Hematopoietic multipotent progenitor cell (in vitro differentiated cells): ENCODE measurements around the gene ESR1. TPM values are rescaled to one million over a fixed set of nuclear protein-coding genes. Genes with fewer than 3 reads are reported as not detected.
"Not testable (repeated sequence)": the region's sequence is repeated elsewhere in the genome, so short reads cannot be mapped to it uniquely, and the experiment has no call there.

ENCODE experiments used
- DNase-seq, 3 donors: peaks; one replicate each; pipeline ENCODE4 v3.0.0-alpha.2; 2011 to 2015; ENCODE audit warnings: low read depth in 2 of 3, low spot score in 2 of 3
- total RNA-seq: library from RNA; depleted of rRNA; stranded (reverse); fragments of >200 nt; gene quantifications from one replicate; pipeline ENCODE4 v1.2.3, GENCODE V29; 2012

ESR1 gene
- total RNA-seq, 1 donor: 1.9 TPM

GRCh38 chr6:152122434-152122833, 315.0 kb downstream of the ESR1 start:
- DNase-seq: no peak

GRCh38 chr6:152123076-152123475, 315.6 kb downstream of the ESR1 start:
- no peak for DNase-seq

GRCh38 chr6:152124429-152125074, 317.1 kb downstream of the ESR1 start:
- peak in 2 of 3 donors; percentile 43 to 75 for DNase-seq

GRCh38 chr6:152127432-152128165, 320.1 kb downstream of the ESR1 start:
- no peak for DNase-seq

DNA sequence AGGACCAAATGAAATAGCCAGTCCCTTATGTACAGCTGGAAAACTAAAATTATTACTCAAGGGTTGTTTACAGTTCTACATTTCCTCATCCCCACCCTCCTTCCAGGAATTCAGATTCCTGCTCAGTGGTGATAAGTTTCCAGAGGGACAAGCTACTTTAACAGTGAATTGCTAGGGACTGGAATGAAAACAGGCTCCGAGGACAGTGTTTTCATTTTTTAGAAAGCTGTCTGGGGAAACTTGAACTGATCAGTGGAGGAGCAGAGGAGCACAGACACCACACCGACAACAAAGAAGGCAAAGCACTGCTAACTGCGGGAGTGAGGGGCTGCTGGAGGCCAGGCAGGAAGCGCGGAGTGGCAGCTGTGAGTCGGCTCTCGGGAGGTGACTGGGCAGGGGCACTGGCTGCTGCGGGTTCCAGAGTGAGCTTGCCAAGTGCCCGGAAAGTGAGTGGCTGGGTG, 322.2 kb downstream of the ESR1 start:
- no peak for DNase-seq

GRCh38 chr6:152130441-152130840, 323.0 kb downstream of the ESR1 start:
- no peak for DNase-seq

DNA sequence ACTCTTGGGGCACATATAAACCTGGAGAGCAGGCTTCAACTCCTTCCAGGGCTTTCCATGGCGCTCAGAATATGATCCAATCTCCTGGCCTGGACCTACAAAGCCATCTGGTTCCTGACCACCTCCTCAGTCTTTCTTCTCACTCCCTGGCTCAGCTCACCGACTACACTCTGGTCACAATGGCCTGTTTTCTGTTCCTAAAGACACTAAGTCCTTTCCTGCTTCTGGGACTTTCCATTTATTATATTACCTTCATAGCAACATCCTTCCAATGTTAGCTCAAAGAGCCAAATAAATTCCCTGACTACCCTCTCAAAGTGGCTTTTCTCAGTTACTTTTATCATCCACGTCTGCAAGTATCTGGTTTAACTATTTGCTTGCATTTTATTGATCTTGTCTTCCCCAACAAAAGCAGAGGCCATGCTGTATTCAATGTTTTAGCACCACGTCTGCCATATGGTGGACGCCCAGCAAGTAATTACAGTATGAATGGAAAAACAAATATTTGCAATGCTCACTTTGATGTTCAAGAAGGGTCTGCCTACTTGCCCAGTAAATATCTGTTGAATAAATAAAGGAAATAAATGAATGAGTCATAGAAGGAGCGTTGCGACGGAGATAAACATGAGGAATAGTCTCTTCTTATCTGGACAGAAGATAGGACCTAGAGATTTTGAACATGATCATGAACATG, 328.4 kb downstream of the ESR1 start:
- no peak for DNase-seq

- DNase-seq: no peak
These were observed 329.0 kb downstream of the ESR1 start for GRCh38 chr6:152136449-152136825.

- not testable (repeated sequence) for DNase-seq
These were observed 330.9 kb downstream of the ESR1 start for GRCh38 chr6:152138344-152138743.

DNA sequence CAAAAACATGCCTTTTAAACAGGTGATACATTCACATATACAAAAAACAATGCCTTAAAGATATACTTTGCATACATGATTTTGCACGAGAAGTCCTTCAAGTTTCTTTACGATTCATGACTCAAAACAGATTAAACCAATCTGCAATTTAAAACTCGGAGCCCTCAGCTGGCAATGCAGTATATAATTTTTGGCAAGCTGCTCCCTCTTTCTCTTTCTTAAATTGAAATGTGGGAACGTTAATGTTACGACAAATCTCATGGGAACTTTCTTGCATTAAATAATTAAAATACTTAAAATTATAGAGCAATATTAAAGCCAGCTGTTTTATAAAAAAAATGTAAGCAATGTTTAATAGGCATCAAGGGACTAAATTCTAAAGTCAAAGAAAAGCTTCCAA, 334.6 kb downstream of the ESR1 start:
- no peak for DNase-seq

DNA sequence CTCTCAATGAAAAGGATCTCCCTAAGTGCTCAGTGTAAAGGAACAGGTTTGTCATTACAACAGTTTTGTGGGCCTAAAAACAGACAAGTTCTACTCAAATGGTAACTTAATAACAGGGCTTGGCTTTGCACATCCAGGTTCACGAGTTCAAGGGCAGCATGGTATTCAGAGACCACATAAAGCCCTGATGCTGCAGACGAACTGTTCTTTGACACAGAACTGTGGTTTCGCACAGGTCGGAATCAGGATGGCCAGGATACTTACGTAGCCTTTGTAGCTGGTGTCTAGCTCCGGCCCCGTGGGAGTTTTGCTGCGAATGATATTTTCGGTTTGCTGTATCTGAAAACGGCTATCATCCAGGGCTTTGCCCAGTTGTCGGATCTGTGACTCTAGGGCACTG, 335.9 kb downstream of the ESR1 start:
- DNase-seq: no peak

DNA sequence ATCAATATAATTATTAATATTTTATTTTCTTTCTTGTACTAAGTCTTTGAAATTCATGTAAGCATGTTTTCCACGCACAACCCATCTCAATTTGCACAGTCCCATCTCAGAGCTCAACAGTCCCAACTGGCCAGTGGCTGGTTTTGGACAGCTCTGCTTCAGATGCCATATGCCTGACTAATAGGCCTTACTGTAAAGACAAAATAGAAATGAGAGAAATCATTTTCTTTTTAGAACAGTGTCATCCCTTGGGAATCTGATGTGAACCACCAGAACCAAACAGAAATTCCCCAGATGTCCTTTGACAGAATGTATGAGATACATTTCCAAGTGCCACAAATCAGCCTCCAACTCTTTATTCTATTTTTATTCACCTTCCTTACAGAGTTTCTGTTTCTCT, 338.9 kb downstream of the ESR1 start:
- DNase-seq: no peak

DNA sequence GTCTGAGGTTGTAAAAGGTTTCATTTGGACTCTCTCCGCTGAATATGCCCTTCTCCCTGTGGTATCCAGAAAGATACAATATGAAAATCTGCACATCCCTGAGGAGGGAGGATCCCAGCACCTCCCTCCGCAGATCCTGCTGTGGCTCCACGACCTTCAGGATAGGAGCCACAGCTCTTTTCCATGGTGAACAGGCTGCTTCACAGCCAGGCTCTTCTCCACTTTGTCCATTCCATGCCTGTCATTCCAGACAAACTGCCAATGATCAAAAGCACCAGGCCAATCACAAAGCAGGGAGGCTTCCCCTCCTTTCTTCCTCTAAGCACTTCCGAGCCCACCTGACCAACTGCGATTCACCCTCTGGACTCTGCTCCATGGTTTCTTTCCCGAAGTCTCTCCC, 339.8 kb downstream of the ESR1 start:
- DNase-seq: no peak

- no peak for DNase-seq
These were observed 340.9 kb downstream of the ESR1 start for GRCh38 chr6:152148412-152148811.

DNA sequence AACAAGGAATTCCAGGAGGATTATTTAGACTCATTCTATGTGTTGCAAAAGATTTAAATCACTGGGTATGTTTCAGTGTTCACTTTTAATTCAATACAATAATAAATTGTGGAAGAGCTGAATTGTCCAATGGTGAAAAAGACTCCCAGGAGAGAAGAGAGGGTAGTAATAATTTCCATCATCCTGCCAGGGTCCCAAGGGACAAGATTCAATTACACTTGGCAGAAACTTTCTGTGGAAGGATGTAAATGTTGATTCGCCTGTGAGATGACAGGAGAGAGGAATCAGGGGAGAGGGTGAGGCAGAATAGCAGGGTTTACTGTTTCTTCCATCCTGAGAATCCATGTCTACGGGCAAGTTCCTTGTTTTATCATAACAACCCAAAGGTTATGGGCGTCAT, 342.7 kb downstream of the ESR1 start:
- no peak for DNase-seq

- DNase-seq: peak in 2 of 3 donors; percentile 49 to 67
These were observed 344.4 kb downstream of the ESR1 start for GRCh38 chr6:152151920-152152319.

DNA sequence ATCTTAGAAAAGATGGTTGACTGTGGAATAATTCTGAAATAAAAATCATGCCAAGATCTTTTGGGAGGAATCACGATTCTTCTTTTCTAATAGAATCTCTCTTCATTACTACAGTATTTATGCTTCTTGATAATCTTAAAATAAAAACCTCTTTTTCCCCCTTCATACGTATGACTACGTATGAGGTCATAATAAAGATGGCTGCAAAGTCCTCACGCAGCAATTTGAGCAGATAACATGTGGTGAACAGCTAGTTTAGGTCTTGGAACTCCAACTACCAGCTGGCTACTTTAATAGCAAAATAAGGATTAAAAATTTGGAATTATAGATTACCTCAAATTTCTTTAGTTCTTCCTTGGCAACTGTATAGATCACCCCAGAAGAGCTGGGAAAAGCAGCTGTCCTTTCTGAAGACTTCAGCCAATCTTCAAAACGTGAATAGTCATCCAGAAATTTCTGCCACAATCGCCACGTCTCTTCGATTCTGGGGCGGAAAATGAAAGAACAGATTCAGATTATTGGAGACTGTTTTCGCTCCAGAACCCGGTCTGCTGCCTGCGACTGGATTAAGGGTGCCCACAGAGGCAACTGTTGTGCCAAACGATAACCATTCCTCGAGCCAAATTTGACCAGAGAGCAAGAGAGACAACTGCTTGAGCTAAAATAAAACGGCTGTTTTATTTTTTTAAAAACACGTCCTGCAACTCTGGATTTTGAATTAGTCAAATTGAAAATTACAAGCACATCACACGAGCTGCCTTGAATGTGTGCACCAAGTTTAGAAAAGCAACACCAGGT, 347.3 kb downstream of the ESR1 start:
- DNase-seq: no peak

GRCh38 chr6:152155792-152156191, 348.3 kb downstream of the ESR1 start:
- no peak for DNase-seq

- no peak for DNase-seq
These were observed 352.9 kb downstream of the ESR1 start for GRCh38 chr6:152160346-152160745.

DNA sequence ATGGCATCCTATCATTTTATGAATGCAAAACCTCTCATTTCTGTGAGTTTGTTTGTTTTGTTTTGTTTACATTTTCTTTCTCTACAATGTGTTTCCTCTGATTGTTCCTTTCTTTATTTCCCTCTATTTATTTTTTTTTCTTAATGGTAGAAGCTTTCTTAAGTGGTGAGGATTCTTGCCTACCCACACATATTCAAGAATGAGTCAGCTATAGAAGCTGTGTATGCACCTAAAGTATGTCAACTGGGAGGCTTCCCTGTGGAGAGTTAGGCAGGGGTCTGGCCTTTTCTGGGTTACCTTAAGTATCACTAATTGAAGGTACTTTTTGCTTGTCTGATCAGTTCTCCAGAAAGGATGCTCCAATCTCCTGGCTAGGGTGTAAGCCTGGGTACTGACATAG, 354.0 kb downstream of the ESR1 start:
- DNase-seq: no peak

DNA sequence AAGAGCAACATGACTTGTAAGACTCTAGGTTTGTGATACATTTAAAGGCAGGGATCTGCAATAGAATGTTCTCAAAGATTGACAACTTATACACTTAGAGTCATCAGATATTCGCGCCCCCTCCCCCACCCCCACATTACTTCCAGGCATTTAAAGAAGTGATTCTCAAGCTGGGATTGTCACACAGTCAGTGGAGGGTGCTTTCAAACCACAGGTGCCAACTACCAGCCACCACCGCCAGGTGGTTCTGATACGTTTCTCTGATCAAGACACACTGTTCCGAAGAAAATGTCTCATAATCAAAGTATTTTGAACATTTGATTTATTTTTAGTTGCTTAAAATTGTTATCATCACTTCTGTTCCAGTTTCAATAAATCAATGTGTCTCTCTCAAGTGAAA, 357.5 kb downstream of the ESR1 start:
- DNase-seq: no peak
